ENCODE data around the gene TTC28.

Gene TTC28

DNA sequence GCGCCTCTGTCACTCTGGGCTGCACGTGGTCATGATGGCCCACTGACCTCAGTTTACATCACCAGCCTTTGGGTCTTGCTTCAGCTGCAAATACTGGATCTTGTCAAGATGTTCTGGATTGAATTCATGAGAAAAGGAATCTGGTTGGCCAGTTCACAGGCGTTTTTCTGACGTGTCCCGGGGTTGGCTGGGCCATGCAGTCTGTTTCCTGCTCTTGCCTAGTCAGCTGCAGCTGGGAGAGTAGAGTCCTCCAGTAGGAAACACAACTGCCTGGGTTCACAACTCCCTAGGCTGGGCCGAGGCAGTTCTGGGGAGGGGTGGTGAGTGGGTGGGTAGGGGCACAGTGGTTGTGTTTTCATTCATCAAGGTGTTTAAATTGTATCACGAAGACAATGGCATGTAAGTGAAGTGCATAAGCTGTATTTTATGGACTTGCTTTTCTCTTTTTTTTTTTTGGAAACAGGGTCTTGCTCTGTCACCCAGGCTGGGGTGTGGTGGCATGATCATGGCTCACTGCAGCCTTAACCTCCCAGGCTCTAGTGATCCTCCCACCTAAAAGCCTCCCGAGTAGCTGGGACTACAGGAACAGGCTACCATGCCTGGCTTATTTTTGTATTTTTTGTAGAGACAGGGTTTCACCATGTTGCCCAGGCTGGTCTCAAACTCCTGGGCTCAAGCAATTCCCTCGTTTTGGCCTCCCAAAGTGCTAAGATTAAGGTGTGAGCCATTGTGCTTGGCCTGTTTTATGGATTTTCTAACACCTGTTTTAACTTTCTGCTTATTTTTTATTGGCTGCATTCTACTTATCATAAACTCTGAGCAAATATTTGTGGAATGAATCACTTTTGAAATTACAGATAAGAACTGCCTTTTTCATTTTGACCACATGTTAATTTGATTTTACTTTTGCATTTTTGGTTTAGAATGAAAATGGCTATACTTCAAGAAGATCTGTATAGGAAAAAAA, 706.6 kb downstream of the TTC28 start:
- H3K4me3 ChIP-seq (ENCODE audit: low read depth, low read length): no peak overlapping the region
- TF ChIP-seq, protein P1, sequence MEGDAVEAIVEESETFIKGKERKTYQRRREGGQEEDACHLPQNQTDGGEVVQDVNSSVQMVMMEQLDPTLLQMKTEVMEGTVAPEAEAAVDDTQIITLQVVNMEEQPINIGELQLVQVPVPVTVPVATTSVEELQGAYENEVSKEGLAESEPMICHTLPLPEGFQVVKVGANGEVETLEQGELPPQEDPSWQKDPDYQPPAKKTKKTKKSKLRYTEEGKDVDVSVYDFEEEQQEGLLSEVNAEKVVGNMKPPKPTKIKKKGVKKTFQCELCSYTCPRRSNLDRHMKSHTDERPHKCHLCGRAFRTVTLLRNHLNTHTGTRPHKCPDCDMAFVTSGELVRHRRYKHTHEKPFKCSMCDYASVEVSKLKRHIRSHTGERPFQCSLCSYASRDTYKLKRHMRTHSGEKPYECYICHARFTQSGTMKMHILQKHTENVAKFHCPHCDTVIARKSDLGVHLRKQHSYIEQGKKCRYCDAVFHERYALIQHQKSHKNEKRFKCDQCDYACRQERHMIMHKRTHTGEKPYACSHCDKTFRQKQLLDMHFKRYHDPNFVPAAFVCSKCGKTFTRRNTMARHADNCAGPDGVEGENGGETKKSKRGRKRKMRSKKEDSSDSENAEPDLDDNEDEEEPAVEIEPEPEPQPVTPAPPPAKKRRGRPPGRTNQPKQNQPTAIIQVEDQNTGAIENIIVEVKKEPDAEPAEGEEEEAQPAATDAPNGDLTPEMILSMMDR (IDR thresholded peaks at IDR 0.05; ENCODE audit: control insufficient read depth, extremely low read depth, insufficient read depth): no peak
- no peak for DNase-seq (ENCODE audit: low read depth)

DNA sequence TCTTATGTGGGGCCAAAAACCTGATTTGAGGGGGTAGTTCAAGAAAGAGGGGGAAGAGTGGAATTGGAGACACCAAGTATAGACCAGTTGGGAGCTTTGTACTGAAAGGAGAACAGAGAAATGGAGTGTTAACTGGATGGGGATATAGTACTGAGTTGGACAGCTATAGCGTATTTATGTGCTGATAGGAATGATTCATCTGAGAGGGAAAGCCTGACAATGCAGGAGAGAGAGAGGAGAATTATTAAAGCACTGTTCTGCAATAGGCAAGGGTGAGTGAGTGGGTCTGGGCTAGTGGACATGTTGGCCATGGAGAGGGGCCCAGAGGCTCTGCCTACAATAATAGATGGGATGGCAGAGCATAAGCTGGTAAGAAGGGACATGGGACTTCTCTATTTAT, 707.7 kb downstream of the TTC28 start:
- no peak overlapping the region for H3K4me3 ChIP-seq (ENCODE audit: low read depth, low read length)
- TF ChIP-seq, protein P1 (IDR thresholded peaks at IDR 0.05; ENCODE audit: control insufficient read depth, extremely low read depth, insufficient read depth): no peak
- no peak for DNase-seq (ENCODE audit: low read depth)

DNA sequence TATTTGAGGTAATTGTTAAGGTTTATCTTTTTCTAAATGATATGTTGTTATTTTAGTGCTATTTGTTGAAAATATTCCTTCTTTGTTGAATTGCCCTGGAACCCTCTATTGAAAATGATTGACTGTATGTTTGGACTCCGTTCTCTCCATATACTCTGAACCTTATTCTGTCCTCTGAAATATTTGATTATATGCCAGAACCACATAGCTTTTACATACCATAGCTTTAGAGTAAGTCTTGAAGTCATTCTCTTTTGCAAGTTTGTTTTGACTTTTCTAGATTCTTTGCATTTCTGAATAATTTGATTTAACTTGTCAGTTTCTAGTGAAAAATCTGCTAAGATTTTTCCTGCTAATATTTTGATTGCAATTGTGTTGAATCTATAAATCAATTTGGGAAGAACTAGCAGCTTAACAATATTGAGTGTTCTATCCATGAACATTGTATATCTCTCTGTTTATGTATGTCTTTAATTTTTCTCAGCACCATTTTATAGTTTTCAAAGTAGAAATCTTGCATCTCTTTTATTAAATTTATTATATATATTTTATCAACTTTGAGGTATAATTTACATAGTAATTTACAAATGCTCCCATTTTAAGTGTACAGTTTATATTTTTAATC, 708.9 kb downstream of the TTC28 start:
- DNase-seq (ENCODE audit: low read depth): no peak
- TF ChIP-seq, protein P1 (IDR thresholded peaks at IDR 0.05; ENCODE audit: control insufficient read depth, extremely low read depth, insufficient read depth): no peak
- H3K4me3 ChIP-seq (ENCODE audit: low read depth, low read length): no peak overlapping the region

DNA sequence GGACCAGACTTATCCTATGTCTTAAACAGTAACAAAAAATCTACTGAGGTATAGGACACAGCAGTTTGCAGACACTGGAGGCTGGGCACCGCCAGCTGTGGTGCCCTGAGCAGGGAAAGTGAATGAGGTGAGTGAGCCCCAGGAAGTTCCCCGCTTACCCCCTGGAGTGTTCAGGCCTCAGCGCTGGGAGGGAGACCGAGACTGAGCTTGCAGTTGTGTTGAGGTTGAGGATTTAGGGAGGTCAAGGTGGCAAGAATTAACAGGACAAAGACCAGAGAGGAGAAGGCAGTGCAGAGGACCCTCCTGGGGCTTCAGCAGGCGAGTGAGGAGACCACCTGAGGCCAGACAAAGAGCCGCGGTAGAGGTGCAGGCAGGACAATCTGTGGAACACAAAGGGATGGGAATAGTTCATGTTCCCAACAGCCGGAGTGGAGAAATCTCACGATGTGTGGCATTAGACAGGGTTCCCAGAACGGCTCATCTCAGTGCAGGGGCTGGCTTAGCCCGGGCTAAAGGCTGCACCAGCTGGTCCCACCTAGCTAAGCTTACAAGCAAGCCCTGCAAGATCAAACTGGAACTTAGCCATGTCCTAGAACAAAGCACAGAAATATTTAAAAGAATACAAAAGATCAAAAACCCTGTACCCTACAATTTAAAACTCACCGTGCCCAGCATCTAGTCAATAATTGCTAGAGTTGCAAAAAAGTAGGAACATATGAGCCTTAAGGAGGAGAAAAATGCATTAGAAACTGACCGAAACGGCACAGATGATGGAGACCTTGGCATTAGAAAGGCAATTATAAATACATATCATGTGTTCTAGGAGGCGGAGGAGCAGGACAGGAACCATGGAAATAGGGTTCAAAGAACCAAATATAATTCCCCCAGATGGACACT, 713.2 kb downstream of the TTC28 start:
- no peak overlapping the region for H3K4me3 ChIP-seq (ENCODE audit: low read depth, low read length)
- TF ChIP-seq, protein P1 (IDR thresholded peaks at IDR 0.05; ENCODE audit: control insufficient read depth, extremely low read depth, insufficient read depth): no peak
- DNase-seq (ENCODE audit: low read depth): no peak

DNA sequence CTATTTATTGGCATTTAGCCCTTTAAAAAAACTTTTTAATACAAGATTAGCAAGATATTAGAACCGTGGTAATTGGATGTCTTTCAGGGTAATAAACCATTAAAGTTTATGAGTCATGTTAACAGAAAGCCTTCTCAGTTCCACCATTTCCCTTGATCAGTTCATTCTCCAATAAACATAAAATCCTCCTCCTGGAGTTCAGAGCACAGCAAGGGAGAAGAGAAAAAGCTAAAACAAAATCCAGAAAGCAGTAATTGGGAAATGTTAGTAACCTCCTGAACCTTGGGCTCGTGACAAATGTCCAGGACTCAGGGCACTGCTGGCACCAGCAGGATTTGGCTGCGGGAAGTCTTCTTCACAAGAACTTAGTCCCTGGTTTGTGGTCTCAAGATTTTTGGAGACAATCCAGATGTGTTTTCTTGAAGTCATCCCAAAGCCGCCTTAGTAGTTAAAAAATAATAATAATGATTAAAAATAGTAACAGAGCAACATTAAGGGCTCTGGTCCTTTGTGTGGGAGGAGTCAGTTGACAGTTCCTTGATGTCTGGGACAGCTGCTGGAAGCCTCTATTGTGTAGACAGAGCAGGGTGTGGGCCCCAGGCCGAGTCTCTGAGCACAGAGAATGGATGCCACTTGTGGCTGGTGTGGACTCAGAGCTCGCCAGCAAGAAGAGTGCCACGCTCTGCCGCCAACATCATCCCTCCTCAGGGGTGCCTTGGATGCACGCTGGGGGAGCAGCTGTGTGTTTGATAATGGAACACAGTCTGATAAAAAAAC, 717.2 kb downstream of the TTC28 start:
- DNase-seq (ENCODE audit: low read depth): no peak
- H3K4me3 ChIP-seq (ENCODE audit: low read depth, low read length): no peak overlapping the region
- TF ChIP-seq, protein P1 (IDR thresholded peaks at IDR 0.05; ENCODE audit: control insufficient read depth, extremely low read depth, insufficient read depth): no peak

DNA sequence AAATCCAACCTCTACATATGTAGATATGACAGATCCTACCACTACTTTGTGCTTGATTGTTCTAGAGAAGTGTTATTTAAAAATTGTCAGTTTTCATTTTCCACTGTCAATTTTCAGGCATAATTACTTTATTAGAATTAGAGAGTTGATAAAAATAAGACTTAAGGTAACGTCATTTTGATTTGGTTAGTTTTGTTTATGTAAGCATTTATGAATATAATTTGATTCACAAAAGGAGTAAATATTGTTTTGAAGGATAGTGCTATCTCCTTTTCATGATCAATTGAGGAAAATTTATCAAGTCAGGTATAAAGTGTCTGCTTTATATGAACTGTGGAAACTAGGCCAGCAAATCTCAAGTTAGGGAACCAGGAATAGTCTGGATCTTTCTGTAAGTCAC, 718.0 kb downstream of the TTC28 start:
- TF ChIP-seq, protein P1 (IDR thresholded peaks at IDR 0.05; ENCODE audit: control insufficient read depth, extremely low read depth, insufficient read depth): no peak
- no peak overlapping the region for H3K4me3 ChIP-seq (ENCODE audit: low read depth, low read length)
- no peak for DNase-seq (ENCODE audit: low read depth)

Measured in LNCaP clone FGC (cell line).